Activated CD8-positive, alpha-beta memory T cell treated with anti-CD3 and anti-CD28 coated beads, Interleukin-2, amount 50 U/mL, for 1 hour (primary cell): Measurements from ENCODE around the gene MAML3.

Experiments used
- DNase-seq: peaks from one replicate; pipeline ENCODE4 v3.0.0-alpha.2; 2020; ENCODE audit errors: extremely low read depth

The MAML3 gene

GRCh38 chr4:140099983-140100382 lies 54.0 kb downstream of the MAML3 start:
- no peak for DNase-seq

- no peak for DNase-seq
Observed at GRCh38 chr4:140098455-140099160, 55.4 kb downstream of the MAML3 start.

DNA sequence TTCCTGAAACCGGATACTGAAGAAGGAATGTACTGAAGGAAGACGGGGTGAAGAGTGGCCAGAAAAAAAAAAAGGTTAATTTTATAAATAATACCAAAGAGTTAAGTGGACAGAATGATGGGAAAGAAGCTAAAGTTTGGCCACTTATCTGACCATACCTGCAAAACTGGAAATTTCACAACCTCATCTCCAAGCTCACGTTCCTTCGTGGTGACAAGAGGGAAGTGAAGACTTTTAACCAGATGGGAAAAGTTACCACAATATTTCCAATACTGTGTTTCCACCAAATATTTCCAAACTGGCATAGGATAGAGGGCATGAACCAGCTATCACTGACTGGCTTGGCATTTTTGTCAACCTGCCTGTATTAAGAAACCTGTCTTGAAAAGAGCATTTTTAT lies 56.4 kb downstream of the MAML3 start:
- no peak for DNase-seq

DNA sequence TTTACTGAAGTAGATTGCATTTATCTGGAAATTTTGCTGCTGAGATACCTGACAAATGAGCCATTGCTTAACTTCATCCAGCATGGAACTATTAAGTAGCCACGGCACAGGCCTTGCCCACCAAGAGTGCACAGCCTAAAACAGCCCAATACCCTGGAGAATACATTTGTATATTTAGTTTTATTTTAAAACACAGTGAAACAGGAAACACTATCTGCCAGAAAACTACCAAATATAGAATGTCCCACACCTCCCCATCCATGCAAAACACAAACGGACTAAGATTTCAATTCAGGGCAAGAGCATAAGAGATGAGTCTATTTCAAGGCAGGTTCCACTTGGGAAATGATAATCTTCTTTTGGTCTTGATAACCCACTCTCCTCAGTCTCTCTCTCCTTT lies 57.1 kb downstream of the MAML3 start:
- no peak for DNase-seq

DNA sequence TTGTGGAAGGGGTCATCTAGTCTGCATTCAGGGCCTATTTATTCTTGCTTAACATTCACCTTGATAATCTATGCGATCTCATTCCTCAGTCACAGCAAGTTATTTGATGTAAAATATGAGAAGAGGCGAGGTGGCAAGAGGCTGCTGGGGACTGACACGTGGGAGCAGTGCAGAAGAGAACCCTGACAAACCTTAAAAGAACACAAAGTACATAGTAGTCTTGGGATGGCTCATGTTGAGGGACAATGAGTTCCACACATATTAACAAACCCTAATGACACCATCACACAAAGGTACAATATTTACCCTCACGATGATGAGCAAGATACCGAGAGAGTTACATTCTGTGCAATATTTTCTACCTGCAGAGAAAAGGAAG lies 57.5 kb downstream of the MAML3 start:
- no peak for DNase-seq

GRCh38 chr4:140095694-140096482 lies 58.1 kb downstream of the MAML3 start:
- DNase-seq: peak; percentile 77

DNA sequence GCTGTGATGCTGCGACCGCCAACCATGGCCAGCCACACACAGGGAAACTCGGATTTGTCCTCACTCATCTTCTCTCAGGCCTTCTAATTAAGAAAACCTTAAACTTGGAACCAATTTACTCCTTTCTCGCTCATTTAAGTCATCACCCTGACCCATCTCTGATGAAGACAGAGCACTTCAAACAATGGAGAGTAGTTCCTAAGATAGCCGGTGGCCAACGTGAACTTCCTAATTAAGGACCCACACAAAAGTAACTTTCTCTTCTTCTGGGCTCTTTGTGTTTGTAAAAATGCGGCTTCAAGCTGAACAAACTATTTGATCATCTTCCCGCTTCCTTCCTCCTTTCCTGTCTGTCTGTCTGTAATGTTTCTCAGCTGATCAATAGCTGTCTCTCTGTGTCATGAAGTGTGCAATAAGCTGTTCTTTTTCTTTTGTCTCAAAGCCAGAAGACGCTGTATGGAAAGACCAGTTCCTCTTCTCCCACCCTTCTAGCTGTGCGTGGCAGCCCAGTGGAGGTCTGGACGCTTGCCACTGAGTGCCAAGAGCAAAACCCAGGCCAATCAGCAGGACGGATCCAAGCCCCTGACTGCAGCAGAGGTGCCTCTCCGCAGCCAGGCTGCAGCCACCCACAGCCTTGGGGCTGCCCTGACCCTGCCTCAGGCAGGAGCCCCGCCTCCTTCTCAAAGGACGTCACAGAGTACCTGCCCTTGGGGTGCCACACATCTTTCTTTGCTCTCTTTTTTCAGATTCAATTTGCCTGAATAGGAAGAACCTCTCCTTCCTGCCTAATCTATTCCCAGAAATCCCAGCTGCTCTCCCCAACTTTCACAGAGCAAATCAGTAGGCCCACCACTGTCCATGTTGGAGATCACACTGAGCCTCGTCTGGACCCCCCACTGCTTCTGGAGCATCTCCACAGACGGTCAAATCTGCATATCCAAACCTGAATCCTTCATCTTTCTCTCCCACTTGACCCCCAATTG lies 59.3 kb downstream of the MAML3 start:
- DNase-seq: peak; percentile 57

DNA sequence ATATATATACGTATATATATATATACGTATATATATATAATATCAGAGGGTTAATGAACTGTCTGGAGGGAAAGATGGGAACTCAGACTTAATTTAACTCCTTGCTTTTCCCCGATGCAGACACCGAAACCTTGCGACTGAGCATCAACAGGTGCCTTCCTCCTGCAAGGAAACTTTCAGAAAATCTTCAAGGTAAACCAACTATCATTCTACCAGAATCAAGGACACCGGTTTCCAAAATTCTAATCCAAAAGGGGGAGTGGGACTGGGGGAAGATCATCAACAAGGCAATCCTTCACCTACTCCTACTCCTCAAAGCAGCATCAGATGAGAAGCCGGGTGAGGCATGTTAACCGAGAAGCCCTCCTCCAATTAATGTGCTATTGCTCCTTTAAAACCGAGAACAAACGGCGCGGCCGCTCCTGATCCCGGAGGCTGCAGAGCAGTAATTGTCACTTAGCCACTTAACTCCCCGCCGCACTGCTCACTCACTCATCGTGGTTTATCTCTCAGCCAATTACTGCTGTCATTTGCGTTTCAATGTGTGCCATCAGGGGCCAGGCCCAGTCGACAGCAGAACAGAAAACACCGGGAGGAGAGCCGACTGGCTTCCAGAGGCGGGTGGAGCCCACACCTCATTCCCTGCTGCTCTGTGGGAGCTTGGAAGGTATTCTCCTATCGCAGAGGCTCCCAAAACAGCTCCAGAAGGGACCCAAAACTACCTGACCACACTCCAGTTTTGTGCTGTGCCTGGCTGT lies 61.7 kb downstream of the MAML3 start:
- no peak for DNase-seq

DNA sequence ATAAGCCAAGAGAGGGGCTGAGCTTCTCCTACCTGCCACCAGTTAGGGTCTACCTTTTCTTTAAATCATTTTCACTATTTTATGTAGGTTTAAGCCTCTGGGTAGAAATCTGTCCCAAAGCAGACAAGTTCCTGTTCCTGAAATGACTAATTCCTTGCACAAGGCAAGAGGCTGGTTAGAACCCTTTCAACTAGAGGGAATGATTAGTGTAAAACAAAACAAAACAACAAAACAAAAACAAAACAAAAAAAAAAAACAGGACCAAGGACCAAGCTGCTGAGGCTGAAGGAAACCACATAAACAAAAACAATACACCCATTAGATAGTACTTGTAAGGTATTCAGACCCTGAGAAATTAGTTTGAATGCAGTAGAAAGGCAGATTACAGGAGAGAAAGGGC lies 62.7 kb downstream of the MAML3 start:
- no peak for DNase-seq

GRCh38 chr4:140090215-140090731 lies 63.7 kb downstream of the MAML3 start:
- no peak for DNase-seq

DNA sequence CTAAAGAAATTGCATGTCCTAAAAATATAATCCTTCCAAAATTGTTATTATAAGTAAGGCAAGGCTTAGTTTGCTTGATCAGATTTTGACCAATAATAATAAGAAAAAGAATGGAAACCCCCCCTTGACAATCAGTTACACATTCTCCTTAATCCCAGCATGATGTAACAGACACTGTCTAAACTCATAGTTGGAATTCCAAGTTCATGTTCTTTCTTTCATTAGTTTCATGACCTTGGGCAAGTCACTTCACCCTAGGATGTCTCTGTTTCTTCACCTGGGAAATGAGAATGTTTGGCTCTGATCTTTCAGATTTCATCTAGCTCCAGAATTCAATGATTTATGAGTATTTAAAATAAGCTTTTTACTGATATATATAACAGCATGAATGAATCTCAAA lies 64.8 kb downstream of the MAML3 start:
- DNase-seq: no peak

DNA sequence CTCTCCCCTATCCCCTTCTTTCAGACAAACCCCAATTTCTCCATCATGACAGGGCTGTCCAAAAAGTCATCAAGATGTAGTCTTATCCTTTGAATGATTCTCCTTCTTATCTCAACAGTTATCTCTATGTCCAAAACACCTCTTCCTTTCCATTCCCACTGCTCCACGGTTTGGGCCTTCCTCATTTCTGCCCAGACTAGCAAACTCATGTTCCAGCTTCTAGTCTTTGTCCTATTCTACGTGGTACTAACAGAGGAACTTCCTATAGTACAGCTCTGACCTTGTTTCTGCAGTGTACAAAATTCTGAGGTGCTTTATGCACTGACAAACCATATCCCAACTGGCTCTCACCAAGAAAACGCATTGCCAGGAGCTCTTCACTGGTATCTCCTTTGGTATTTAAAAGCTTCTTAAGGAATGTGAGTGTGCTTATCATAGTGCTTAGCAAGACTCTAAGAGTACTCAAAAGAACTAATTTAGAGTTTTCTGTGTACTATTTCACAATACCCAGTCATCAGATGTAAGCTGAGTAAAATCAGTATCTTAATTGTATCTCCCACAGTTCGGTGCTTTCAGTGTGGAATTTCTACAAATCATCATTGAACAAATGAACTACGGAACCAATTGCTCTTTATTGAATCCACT lies 65.5 kb downstream of the MAML3 start:
- no peak for DNase-seq

GRCh38 chr4:140085881-140086280 lies 68.1 kb downstream of the MAML3 start:
- DNase-seq: no peak

DNA sequence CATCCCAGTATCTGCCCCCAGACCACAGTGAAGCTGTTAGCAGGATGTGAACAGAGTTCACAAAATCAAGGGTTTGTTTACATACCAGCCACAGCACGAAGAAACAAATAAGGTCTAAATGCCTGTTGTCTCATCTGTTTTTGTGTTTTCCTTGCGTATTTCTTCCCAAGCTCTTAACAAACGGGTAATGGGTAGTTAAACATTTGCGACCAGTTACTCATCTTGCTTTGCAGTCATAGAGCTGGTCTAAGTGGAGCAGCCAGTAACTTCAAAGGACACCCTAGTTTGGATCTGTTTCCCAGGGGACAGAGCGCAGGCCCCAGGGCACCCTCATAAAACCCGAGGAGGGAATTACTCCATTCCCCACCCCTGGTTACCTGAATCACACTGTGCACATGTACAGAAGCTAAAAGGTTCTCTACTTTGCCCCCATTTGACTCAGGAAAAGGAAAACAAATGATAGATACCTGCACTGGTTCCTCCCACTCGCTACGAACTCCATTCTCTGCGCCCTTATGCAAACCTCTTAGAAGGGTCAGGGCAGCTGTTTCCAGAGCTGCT lies 68.8 kb downstream of the MAML3 start:
- no peak for DNase-seq

DNA sequence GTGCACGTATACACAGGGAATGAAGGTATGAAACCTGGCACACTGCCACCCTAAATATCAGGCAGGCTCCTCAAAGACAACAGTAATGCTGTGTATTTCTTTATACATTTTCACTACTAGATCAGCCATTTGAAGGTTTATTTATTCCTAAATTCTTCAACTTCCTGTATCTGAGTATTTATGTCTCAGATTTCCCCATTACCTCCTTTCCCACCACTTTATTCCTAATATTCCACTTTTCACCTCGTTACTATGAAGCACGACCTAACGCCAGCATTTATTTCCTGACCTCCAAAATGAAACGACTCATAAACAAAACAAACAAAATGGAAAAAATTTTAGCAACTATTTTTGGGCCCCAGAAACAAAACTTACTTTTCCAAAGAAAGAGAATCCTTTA lies 69.6 kb downstream of the MAML3 start:
- no peak for DNase-seq

GRCh38 chr4:140082391-140082755 lies 71.6 kb downstream of the MAML3 start:
- DNase-seq: no peak

DNA sequence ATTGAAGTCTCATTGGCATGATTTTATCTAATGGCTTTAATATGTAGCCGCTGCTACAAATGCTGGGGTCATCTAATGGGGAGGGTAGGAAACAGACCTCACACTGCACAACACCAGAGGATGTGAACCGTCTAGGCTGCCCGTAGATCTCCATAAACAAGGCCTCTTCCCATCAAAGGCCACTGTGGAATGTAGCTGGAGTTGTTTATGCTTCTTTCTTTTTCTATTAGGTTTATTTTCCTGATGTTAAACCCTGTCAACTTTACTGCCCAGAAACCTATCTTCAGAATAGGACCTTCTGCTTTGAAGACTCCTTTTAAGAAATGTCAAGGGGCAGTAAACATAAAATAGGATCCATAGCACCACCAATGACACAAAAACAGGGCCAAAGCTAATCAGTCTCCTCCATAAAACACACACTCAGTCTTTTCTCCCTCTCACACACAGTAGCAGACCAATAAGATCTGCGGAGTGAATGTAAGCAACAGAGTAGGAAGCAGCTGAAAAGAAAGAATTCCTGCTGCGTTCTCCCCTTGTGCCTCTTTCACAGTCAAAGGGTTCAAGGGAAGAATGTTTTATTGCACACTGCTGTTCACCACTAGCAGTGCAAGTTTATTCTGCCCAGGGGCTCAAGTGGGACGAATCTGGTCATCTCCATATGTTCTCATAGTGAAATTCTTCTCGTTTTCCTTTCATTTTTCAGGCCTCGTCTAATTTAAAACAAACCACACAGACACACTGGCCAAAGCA lies 72.2 kb downstream of the MAML3 start:
- DNase-seq: no peak

DNA sequence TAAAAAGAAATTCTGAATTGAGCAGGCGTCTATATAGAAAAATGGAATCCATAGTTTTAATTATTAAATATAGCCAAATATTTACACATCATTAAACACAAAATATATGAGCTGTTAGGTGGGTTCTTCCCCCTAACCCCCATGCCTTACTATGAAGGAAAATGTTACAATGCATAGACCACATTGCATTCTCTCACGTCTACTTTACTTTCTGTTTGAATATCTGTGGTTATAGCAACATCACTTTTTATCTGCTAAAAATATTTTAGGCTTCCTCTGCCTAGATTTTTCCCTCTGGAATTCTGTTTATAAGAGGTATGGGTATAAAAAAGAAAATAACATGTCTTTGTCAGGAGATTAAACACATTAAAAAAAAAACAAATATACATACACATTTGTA lies 73.1 kb downstream of the MAML3 start:
- DNase-seq: no peak

DNA sequence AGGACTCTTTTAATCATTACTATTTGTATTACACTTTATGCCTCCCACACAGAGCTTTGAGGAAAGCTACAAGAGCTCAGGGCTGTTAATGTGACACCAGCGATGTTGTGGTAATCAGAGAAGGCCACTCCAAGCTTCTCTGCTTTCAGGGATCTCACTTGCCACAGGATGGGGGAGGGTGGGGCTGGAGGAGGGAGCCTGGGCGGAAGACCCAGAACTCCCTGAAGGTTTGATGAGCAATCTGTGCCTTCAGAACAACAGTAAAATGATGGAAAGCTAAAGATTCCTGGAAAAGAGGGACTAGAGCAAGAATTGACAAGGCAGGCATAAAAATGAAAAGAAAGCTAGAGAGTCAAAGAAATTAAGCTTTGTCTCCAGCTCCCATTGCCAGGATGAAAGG lies 75.6 kb downstream of the MAML3 start:
- no peak for DNase-seq

- DNase-seq: no peak
Observed at GRCh38 chr4:140076307-140076706, 77.7 kb downstream of the MAML3 start.
